CD4-positive, alpha-beta T cell treated with Interleukin-2 at 100 ng/mL for 4 hours (primary cell): ENCODE results near the gene ARL8A.
"Not testable (repeated sequence)": the region's sequence is repeated elsewhere in the genome, so short reads cannot be mapped to it uniquely, and the experiment has no call there.

ENCODE experiments used
- DNase-seq: peaks from one replicate; pipeline ENCODE4 v3.0.0-alpha.2; 2020; ENCODE audit warnings: low spot score

ARL8A gene

DNA sequence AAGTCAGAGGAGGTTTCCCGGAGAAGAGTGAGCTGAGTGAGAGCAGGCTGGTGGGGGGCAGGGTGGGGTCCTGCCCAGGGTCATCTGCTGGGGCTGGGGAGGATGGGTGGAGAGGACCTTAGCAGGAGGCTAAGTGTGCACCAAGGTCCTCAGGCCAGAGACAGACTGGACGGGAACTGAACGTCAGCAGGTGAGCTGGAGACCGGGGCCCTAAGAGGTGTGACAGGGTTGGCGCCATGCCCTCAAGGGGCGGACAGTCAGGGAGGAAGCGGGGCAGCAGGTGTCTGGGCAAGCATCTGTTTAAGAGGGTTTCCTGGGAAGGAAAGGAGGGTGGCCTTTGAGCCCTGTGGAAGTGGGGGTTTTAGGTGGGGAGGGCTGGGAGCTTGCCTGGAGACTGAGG lies 29.5 kb upstream of the ARL8A start:
- no peak for DNase-seq

- no peak for DNase-seq
These were observed 27.4 kb upstream of the ARL8A start for GRCh38 chr1:202172015-202172355.

DNA sequence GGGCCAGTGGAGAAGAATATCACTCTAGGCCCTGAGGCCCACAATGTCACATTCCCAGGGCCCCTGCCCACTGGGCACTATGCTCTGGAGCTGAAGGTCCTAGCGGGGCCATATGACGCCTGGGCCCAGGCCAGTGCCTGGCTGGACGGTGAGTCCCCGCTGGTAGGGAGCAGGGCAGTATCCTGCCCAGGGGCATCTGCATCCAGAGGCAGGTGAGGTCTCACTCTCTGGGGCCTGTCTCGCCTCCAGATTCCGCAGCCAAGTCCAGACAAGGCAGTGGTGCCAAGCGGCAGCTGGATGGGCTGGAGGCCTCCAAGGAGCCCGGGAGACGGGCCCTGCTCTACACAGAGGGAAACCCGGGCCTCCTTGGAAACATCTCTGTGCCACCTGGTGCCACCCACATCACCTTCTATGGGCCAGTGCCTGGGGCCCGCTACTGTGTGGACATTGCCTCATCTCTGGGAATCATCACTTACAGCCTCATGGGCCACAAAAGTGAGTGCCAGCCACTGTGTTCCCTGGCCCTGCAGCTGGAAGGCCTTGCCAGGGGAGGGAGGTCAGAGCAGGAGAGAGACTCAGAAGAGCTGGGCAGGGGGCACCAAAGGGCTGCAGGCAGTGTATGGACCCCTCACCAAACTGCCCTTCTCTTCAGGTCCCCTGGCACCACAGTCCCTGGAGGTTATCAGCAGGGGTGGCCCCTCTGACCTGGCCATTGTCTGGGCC lies 26.9 kb upstream of the ARL8A start:
- DNase-seq: no peak

GRCh38 chr1:202170726-202171125 lies 26.2 kb upstream of the ARL8A start:
- no peak for DNase-seq

DNA sequence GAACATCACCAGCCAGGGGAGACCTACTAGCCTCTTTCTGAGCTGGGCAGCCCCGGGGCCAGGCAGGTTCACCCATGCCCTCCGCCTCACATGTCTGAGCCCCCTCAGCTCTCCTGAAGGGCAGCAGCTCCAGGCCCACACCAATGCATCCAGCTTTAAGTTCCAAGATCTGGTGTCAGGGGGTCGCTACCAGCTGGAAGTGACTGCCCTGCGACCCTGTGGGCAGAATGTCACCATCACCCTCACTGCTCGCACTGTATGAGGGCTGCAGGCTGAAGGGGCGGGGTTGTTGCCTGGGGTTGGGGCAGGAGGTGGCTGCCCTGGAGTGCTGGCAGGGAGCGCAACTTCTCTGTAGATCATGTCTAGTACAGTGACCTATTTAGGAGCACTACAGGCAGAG lies 24.3 kb upstream of the ARL8A start:
- no peak for DNase-seq

DNA sequence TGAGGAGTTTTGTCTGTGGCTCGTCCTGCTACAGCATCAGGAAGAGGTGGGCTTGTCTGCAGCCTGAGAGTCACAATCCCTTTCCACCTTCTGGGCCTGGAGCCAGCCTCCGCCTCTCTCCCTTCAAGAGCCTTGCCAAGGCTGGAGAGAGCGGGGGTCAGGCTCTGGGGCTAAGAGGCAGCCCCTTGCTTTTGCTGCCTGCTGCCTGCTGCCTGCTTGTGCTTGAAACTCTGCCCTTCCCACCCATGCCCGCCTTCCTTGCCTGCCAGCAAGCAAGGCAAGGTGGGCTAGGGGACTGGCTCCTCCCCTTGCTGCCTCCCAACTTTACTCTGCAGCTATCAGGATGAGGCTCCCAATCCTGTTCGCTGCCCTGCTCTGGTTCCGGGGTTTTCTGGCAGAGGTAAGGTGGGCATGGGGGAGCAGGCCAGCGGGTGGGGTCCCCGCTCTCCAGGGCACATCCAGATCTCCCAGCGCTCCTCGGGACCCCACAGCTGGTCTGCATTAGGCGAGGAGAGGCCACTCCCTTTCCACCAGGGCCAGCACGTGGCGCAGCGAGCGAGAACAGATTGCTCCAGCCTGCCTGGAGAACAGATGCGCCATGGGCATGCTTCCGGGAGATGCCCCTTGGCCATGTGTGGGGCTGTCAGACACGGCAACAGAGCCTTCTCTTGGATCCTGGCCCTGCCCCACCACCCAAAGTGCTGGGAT lies 23.3 kb upstream of the ARL8A start:
- no peak for DNase-seq

- not testable (repeated sequence) for DNase-seq
These were observed 22.5 kb upstream of the ARL8A start for GRCh38 chr1:202167054-202167453.

DNA sequence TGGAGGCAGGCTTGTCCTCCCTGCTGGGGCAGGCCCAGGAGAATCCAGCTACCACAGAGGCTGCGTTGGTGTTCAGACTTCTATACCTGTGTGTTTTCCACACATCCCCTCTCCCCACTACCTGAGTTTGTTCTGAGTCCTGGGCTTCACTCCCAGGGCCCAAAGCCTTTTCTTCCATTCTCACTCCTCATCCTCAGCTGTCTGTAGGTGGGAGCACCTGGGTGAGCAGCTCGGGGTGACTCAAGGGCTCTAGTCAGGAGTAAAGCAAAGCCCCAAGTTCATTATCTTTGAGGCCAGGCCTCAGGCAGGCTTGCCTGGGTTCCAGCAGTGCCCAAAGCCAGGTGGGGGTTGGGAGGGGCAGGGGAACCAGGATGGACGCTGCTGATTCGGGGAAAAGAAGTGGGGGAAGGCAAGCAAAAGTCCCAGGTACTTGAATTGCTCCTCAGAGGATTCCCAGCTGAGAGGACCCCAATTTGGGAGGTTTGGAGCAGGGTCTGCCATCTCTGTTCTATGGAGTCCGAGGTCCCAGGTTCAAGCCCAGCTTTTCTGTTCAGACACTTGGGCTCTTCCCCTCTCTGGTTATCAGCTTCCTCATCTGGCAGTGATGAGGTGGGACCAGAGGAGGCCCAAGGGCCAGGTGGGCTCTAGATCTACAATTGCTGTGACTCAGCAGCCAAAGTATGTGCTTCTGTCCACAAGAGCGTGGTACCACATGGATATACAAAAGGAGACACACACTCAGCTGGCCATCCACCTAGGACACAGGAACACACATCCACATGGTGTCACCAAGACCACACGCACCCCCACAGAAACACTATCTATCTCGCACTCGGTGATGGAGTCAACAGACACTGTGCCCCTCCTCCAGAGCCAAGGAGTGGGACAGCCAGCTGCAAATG lies 21.7 kb upstream of the ARL8A start:
- no peak for DNase-seq

DNA sequence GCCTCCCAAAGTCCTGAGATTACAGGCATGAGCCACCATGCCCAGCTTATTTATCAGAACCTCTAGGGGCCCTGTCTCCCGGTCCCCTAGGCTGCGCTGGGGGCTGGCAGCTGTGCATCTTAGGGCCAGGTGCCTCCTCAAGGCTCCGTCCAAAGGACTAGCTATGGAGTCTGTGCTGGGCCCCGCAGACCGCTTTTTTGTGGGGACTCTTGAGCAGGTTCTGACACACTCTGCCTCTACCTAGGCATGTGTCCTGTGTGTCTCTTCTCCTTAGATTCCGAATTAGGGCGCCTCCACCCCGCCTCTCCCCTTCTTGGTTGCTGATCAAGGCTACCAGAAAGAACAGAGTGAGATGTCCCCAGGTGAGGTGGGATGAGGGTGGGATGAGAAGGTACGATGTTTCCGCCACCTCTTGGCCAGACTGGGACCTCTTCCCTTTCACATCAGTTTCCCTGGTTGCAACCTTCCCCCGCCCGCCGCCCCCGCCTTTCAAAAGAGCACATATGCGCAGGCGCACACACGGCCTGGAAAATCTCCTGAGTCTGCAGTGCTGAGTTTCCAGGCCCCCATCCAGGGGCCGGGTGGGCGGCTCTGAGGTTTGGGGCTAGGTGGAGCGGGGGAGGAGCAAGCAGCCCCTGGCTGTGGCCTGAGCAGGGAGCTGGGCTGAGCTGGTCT lies 20.9 kb upstream of the ARL8A start:
- DNase-seq: no peak

- peak; percentile 77 for DNase-seq
These were observed 19.9 kb upstream of the ARL8A start for GRCh38 chr1:202164271-202165037.

GRCh38 chr1:202163281-202164270 lies 19.0 kb upstream of the ARL8A start:
- no peak for DNase-seq

- peak; percentile 40 for DNase-seq
These were observed 18.1 kb upstream of the ARL8A start for GRCh38 chr1:202162418-202163280.

GRCh38 chr1:202162047-202162417 lies 17.5 kb upstream of the ARL8A start:
- peak; percentile 28 for DNase-seq

- no peak for DNase-seq
These were observed 16.9 kb upstream of the ARL8A start for GRCh38 chr1:202161151-202162046.

DNA sequence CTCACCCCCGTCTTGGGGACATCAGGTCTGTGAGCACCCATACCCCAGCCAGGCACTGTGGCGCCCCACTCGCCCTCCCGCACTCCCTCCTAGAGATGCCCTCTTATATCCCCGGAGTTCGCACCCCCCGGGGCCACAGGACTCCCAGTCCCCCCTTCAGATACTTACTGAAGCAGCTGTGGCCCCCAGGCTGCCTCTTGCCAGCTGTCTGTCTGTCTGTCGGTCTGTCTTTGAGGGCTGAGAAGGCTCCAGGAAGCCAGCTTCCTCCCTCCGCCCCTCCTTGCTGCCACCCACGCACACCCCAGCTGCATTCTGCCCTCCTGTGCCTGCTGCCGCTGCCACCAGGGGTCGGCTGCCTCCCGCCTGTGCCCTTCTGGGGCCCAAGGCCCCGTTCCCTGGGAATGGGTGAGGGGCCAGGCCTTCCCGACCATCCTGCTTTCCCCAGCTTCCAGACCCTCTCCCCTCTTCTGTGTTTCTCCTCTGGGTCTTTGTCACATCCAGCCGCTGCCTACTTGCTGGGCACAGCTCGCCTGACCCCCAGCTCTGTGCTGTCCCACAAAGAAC lies 15.9 kb upstream of the ARL8A start, which contains the start of gene PTPN7:
Gene PTPN7, minus strand, starts transcription at position 226 of the 564 bp plus-strand sequence. CDS start 1,200 bp downstream, outside the sequence.
- DNase-seq: peak; percentile 76

- DNase-seq: peak; percentile 45
These were observed 15.2 kb upstream of the ARL8A start for GRCh38 chr1:202159534-202160371.
